Measurements from ENCODE around the gene SNRNP70. TPM values are rescaled to one million over a fixed set of nuclear protein-coding genes. Genes with fewer than 3 reads are reported as not detected.

Gene SNRNP70
- total and polyA plus RNA-seq, 2 of the 13 experiments (the other 11 are each of a cell fraction or from before 2014, with no cell fraction given), result 150 to 210 TPM

DNA sequence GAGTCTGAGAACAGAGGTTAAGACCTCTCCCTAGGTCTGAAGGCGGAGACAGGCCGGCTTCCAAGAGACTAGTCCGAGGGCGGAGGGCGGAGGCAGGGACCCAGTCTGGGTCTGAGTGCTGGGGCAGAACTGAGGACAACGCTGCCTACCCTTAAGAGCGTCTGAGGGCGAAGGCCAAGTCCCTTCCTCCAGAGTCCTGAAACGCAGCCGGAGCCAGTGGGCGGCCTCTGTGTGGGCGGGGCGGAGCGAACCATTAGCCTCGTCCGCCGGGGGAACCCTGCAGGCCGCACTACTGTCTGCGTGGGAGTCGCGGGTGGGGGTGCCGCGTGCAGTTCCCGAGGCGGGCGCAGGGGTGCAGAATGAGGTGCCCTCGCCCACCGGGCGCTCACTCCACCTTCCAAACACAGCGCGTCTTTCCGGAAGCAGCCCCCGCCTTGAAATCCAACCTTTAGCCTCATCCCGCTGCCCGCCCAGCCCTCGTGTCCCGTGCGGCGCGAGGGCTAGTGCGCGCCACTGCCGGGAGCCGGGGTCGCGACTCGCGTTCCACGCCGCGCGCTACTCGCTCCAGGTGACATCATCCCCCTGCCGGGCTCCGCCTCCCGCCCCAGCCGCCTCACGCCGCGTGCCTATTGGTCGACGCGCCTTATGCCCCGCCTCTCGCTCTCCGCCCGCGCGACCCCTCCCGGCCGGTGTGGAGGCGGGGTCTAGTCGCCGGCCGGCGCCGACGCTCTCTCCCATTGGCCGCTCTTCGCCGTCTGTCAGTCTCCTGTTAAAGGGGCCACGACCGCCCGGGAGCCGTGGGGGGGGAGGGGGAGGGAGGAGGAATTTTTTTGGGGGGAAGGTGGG is 33.5 kb downstream of the SNRNP70 start, which contains the start of gene C19orf73 (continued):
- TF ChIP-seq, protein P1, sequence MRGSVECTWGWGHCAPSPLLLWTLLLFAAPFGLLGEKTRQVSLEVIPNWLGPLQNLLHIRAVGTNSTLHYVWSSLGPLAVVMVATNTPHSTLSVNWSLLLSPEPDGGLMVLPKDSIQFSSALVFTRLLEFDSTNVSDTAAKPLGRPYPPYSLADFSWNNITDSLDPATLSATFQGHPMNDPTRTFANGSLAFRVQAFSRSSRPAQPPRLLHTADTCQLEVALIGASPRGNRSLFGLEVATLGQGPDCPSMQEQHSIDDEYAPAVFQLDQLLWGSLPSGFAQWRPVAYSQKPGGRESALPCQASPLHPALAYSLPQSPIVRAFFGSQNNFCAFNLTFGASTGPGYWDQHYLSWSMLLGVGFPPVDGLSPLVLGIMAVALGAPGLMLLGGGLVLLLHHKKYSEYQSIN (CRISPR knock-in tag; IDR thresholded peaks at IDR 0.05; ENCODE audit: borderline replicate concordance), result no peak
- TF ChIP-seq, protein P2, sequence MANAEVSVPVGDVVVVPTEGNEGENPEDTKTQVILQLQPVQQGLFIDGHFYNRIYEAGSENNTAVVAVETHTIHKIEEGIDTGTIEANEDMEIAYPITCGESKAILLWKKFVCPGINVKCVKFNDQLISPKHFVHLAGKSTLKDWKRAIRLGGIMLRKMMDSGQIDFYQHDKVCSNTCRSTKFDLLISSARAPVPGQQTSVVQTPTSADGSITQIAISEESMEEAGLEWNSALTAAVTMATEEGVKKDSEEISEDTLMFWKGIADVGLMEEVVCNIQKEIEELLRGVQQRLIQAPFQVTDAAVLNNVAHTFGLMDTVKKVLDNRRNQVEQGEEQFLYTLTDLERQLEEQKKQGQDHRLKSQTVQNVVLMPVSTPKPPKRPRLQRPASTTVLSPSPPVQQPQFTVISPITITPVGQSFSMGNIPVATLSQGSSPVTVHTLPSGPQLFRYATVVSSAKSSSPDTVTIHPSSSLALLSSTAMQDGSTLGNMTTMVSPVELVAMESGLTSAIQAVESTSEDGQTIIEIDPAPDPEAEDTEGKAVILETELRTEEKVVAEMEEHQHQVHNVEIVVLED (CRISPR knock-in tag; IDR thresholded peaks at IDR 0.05; ENCODE audit: borderline replicate concordance), result peak; percentile 79
- TF ChIP-seq KDM6A (CRISPR knock-in tag; IDR thresholded peaks at IDR 0.05; ENCODE audit: low read depth) (no peak), ZBTB7A (CRISPR knock-in tag; IDR thresholded peaks at IDR 0.05) (peak; percentile 88), REL (CRISPR knock-in tag; conservative IDR thresholded peaks at IDR 0.05) (no peak), SRF (IDR thresholded peaks at IDR 0.05; ENCODE audit: low read depth, low read length) (no peak), FOSL1 (CRISPR knock-in tag; IDR thresholded peaks at IDR 0.05; ENCODE audit: borderline replicate concordance) (no peak), TCF7 (IDR thresholded peaks at IDR 0.05; ENCODE audit: low read depth) (no peak), ZNF292 (CRISPR knock-in tag; IDR thresholded peaks at IDR 0.05; ENCODE audit: borderline replicate concordance, low read depth) (no peak), SOX13 (IDR thresholded peaks at IDR 0.05) (no peak; the same call in 1 of the 2 replicates), SOX13 (CRISPR knock-in tag; conservative IDR thresholded peaks at IDR 0.05 in 1 of 2, IDR thresholded peaks at IDR 0.05 in 1 of 2) (peak in 1 of 2 experiments; percentile 47; a peak in 1 of 4 replicates), FIP1L1 (IDR thresholded peaks at IDR 0.05; ENCODE audit: borderline replicate concordance, insufficient read depth, low read depth, low read length) (no peak), ZSCAN21 (CRISPR knock-in tag; IDR thresholded peaks at IDR 0.05; ENCODE audit: borderline replicate concordance) (peak; percentile 82), ZNF160 (CRISPR knock-in tag; IDR thresholded peaks at IDR 0.05) (peak; percentile 84; the same call in 1 of the 2 replicates), IRF2 (CRISPR knock-in tag; IDR thresholded peaks at IDR 0.05) (peak; percentile 42), LCORL (IDR thresholded peaks at IDR 0.05) (no peak), LCORL (CRISPR knock-in tag; IDR thresholded peaks at IDR 0.05) (no peak), ZNF670 (CRISPR knock-in tag; IDR thresholded peaks at IDR 0.05; ENCODE audit: borderline replicate concordance) (peak; percentile 88; the same call in 1 of the 2 replicates), ZNF251 (CRISPR knock-in tag; IDR thresholded peaks at IDR 0.05) (no peak), ZNF274 (CRISPR knock-in tag; IDR thresholded peaks at IDR 0.05) (peak; percentile 92), MXD4 (CRISPR knock-in tag; IDR thresholded peaks at IDR 0.05) (peak; percentile 74)
- TF ChIP-seq, protein P3, sequence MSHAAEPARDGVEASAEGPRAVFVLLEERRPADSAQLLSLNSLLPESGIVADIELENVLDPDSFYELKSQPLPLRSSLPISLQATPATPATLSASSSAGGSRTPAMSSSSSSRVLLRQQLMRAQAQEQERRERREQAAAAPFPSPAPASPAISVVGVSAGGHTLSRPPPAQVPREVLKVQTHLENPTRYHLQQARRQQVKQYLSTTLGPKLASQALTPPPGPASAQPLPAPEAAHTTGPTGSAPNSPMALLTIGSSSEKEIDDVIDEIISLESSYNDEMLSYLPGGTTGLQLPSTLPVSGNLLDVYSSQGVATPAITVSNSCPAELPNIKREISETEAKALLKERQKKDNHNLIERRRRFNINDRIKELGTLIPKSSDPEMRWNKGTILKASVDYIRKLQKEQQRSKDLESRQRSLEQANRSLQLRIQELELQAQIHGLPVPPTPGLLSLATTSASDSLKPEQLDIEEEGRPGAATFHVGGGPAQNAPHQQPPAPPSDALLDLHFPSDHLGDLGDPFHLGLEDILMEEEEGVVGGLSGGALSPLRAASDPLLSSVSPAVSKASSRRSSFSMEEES (CRISPR knock-in tag; IDR thresholded peaks at IDR 0.05), result 0 out of 2 replicates have a peak, but pooled peaks have one; percentile 59
- TF ChIP-seq, protein P4, sequence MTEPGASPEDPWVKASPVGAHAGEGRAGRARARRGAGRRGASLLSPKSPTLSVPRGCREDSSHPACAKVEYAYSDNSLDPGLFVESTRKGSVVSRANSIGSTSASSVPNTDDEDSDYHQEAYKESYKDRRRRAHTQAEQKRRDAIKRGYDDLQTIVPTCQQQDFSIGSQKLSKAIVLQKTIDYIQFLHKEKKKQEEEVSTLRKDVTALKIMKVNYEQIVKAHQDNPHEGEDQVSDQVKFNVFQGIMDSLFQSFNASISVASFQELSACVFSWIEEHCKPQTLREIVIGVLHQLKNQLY (CRISPR knock-in tag; IDR thresholded peaks at IDR 0.05), result 0 out of 2 replicates have a peak, but pooled peaks have one; percentile 11
- TF ChIP-seq, protein P5, sequence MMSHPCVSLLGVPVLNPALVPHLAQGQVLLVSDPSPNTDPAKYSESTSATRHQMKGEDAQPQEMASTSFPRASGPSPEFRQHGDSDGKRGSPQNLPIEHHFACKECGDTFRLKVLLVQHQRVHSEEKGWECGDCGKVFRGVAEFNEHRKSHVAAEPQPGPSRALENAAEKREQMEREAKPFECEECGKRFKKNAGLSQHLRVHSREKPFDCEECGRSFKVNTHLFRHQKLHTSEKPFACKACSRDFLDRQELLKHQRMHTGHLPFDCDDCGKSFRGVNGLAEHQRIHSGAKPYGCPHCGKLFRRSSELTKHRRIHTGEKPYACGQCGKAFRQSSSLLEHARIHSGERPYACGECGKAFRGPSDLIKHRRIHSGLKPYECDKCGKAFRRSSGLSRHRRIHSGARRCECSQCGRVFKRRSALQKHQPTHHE (CRISPR knock-in tag; IDR thresholded peaks at IDR 0.05; ENCODE audit: borderline replicate concordance), result peak; percentile 68
